Measurements from ENCODE around the gene PNISR.

Gene PNISR

DNA sequence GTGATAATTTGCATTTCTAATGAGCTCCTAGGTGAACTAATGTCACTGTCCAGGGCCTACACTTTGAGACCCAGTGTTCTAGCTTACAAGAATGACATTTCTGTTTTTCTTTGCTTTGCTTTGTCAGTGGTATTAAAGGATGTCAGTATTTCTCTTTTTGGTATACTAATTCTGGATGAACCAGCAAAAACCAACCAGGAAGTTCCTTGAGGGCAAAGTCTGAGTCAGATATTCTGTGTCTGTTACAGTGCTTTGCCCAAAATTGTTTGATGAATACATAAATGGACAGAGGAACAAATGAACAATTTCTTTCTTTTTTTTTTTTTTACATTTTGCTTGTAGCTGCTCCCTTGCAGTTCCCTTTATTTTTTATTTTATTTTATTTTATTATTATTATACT is 46.5 kb downstream of the PNISR start:
- peak; percentile 14 for DNase-seq (ENCODE audit: low read depth)
- TF ChIP-seq, protein P1, sequence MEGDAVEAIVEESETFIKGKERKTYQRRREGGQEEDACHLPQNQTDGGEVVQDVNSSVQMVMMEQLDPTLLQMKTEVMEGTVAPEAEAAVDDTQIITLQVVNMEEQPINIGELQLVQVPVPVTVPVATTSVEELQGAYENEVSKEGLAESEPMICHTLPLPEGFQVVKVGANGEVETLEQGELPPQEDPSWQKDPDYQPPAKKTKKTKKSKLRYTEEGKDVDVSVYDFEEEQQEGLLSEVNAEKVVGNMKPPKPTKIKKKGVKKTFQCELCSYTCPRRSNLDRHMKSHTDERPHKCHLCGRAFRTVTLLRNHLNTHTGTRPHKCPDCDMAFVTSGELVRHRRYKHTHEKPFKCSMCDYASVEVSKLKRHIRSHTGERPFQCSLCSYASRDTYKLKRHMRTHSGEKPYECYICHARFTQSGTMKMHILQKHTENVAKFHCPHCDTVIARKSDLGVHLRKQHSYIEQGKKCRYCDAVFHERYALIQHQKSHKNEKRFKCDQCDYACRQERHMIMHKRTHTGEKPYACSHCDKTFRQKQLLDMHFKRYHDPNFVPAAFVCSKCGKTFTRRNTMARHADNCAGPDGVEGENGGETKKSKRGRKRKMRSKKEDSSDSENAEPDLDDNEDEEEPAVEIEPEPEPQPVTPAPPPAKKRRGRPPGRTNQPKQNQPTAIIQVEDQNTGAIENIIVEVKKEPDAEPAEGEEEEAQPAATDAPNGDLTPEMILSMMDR (IDR thresholded peaks at IDR 0.05; ENCODE audit: insufficient read depth, low read depth, low read length, missing control alignments): no peak
- H3K4me3 ChIP-seq (ENCODE audit: low read length): no peak overlapping the region

DNA sequence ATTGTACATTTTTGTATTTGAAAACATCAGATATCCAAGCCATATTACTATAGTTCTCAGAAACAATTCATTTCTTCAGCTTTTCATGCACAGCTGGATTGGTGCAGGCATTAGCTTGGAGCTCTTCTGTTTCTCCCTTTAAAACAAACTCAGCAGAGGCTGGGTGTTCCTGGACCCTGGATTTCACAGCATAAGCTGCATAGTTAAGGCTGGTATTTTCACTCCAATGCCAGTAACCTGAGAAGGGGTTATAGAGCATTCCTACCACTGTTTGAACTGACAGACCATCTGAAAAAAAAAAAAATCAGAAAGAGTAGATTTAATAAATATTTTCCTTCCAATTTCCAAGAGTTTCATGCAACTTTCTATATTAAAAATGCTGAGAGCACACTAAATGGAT is 55.6 kb downstream of the PNISR start:
- DNase-seq (ENCODE audit: low read depth): no peak
- TF ChIP-seq, protein P1 (IDR thresholded peaks at IDR 0.05; ENCODE audit: insufficient read depth, low read depth, low read length, missing control alignments): no peak
- no peak overlapping the region for H3K4me3 ChIP-seq (ENCODE audit: low read length)

DNA sequence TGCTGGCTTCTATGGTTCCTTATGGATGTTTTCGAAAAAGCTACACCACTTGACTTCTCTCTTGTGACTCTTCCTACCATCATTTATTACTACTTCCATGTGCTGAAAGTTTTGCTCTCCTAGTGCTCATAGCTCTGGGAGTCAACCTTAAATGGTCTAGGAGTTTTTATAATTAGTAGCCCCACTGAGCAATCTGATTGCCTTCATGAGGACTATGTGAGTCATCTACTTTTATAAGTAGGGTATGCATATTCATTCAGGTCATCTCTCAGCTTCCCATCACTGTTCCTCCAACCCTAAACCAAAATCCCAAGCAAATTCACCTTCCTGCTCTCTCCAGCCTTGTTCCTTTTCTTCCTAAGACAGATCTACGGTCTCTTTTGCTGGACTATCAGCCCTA is 58.3 kb downstream of the PNISR start:
- TF ChIP-seq, protein P1 (IDR thresholded peaks at IDR 0.05; ENCODE audit: insufficient read depth, low read depth, low read length, missing control alignments): no peak
- DNase-seq (ENCODE audit: low read depth): no peak
- H3K4me3 ChIP-seq (ENCODE audit: low read length): no peak overlapping the region

DNA sequence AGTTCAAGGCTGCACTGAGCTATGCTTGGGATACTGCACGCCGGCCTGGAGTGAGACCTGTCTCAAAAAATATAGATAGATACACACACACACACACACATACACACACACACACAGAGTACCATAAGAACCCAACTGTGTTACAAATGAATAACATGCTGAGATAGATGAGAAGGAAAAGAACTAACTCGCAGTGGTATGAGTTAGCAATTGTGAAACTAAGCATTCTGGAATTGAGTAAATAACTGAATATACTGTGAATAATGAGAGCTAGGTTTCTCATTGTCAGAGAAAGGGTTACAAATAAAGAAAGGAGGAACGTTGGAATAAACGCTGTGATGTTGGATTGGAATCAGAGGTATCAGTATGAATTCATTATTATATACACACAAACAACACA is 61.1 kb downstream of the PNISR start:
- TF ChIP-seq, protein P1 (IDR thresholded peaks at IDR 0.05; ENCODE audit: insufficient read depth, low read depth, low read length, missing control alignments): no peak
- H3K4me3 ChIP-seq (ENCODE audit: low read length): no peak overlapping the region
- DNase-seq (ENCODE audit: low read depth): no peak

DNA sequence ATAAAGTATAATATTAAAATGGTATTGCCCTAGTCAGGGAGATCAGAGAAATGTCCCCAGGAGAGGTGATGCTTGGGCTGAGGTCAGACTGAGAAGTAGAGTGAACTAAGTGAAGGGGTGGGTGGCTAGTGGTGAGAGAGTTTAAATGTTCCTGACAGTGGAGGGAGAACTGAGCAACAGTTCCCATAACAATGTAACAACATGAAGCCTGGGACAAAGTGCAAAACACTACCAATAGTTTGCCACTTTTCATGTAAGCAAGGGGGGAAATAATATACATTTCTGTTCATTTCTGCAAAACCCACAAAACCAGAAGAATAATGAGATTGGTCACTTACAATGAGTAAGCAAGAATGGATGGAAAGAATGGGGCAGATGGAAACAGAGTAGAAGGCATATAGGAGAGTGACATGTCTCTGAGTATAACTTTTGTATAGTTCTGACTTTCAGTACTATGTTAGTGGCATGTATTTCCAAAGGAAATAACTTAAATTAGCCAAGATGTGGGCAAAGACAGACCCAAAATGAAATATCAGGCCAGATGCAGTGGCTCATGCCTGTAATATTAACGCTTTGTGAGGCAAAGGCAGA is 62.3 kb downstream of the PNISR start:
- DNase-seq (ENCODE audit: low read depth): no peak
- no peak overlapping the region for H3K4me3 ChIP-seq (ENCODE audit: low read length)
- TF ChIP-seq, protein P1 (IDR thresholded peaks at IDR 0.05; ENCODE audit: insufficient read depth, low read depth, low read length, missing control alignments): no peak

DNA sequence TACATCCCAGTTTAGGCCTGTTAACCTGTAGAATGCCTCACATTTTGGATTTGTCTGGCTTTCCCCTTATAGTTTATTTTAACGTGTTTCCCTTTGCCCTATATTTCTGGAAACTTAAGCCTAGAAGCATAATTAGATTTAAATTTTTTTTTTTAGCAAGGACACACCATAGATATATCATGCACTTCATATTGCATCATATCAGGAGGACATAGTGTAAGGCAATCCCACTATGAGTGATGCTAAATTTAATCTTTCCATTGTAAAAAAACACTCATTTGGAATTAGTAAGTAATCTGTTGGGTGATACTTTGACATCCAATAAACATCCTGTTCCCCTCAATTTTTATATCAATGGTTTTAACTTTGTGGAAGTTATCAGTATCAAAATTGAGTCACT is 65.3 kb downstream of the PNISR start:
- TF ChIP-seq, protein P1 (IDR thresholded peaks at IDR 0.05; ENCODE audit: insufficient read depth, low read depth, low read length, missing control alignments): no peak
- no peak overlapping the region for H3K4me3 ChIP-seq (ENCODE audit: low read length)
- no peak for DNase-seq (ENCODE audit: low read depth)

DNA sequence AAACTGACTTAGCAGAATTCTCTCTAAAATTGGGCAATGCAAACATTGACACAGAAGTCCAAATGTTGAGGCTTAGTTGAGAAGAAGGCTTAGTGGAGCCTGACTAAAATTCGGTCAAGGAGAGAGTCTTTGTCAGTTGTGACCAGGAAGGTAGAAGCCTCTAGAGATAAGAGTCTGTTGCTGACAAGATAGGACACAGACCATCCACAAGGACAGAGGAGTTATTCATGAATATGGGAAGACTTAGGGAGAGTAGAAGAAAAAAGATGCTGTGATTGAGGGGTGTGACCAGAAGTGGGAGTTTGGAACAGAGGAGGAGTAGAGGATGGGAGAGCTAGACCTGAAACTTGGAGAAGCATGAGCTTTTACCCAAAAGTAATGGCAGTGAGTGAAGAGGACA is 68.5 kb downstream of the PNISR start:
- no peak for DNase-seq (ENCODE audit: low read depth)
- H3K4me3 ChIP-seq (ENCODE audit: low read length): no peak overlapping the region
- TF ChIP-seq, protein P1 (IDR thresholded peaks at IDR 0.05; ENCODE audit: insufficient read depth, low read depth, low read length, missing control alignments): no peak

Data from epithelial cell of esophagus (primary cell).